ENCODE measurements around the gene TSPAN5. TPM values are rescaled to one million over a fixed set of nuclear protein-coding genes. Genes with fewer than 3 reads are reported as not detected.

Gene TSPAN5
- total RNA-seq, 1 experiment from 2014 or later: 41.8 TPM

GRCh38 chr4:98685225-98686042, 27.0 kb upstream of the TSPAN5 start:
- H3K36me3 ChIP-seq (ENCODE audit: low read depth, low read length): no peaks in the 10 kb centered on the region
- intact Hi-C loops (cut with micrococcal nuclease): loop anchor here (5.0 kb wide), 1 partner anchor 37 kb away; no protein-coding TSS in a partner anchor
- no peaks in the 10 kb centered on the region for H3K9me3 ChIP-seq (ENCODE audit: low read length)
- ChIA-PET POLR2A (ENCODE audit: unreplicated experiment) (no interaction called here), CTCF (no interaction called here)
- BruUV-seq (replicated peaks): no TSS peak
- no peaks in the 10 kb centered on the region for H3K79me2 ChIP-seq (ENCODE audit: low read length)
- H3K9ac ChIP-seq (ENCODE audit: low read length): no peak overlapping the region
- no peak overlapping the region for H3K27ac ChIP-seq (ENCODE audit: low read length)
- H3F3A ChIP-seq (ENCODE audit: low read length, unreplicated experiment): no peaks in the 10 kb centered on the region
- no peak overlapping the region for H3K4me2 ChIP-seq (ENCODE audit: low read length)
- DNase-seq (no peak), ATAC-seq (no peak)
- no peak overlapping the region for H3K4me3 ChIP-seq (ENCODE audit: low read length)
- no peaks in the 10 kb centered on the region for H3K27me3 ChIP-seq (ENCODE audit: low read length)
- H3K4me1 ChIP-seq (ENCODE audit: insufficient read depth, low read length): peaks cover 15% of the 10 kb centered on the region
- H2AFZ ChIP-seq (ENCODE audit: low read length): no peak overlapping the region
- TF ChIP-seq EZH2phosphoT487 (IDR thresholded peaks at IDR 0.05; ENCODE audit: borderline replicate concordance, low read length) (no peak), EZH2 (IDR thresholded peaks at IDR 0.05; ENCODE audit: low read length, unreplicated experiment) (no peak)
- TF ChIP-seq, protein P1, sequence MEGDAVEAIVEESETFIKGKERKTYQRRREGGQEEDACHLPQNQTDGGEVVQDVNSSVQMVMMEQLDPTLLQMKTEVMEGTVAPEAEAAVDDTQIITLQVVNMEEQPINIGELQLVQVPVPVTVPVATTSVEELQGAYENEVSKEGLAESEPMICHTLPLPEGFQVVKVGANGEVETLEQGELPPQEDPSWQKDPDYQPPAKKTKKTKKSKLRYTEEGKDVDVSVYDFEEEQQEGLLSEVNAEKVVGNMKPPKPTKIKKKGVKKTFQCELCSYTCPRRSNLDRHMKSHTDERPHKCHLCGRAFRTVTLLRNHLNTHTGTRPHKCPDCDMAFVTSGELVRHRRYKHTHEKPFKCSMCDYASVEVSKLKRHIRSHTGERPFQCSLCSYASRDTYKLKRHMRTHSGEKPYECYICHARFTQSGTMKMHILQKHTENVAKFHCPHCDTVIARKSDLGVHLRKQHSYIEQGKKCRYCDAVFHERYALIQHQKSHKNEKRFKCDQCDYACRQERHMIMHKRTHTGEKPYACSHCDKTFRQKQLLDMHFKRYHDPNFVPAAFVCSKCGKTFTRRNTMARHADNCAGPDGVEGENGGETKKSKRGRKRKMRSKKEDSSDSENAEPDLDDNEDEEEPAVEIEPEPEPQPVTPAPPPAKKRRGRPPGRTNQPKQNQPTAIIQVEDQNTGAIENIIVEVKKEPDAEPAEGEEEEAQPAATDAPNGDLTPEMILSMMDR (conservative IDR thresholded peaks at IDR 0.05; ENCODE audit: low read depth, low read length): no peak
- no peaks in the 10 kb centered on the region for H4K20me1 ChIP-seq (ENCODE audit: low read length)
- no peaks in the 10 kb centered on the region for H3K9me2 ChIP-seq (replicated peaks; ENCODE audit: low read length)

DNA sequence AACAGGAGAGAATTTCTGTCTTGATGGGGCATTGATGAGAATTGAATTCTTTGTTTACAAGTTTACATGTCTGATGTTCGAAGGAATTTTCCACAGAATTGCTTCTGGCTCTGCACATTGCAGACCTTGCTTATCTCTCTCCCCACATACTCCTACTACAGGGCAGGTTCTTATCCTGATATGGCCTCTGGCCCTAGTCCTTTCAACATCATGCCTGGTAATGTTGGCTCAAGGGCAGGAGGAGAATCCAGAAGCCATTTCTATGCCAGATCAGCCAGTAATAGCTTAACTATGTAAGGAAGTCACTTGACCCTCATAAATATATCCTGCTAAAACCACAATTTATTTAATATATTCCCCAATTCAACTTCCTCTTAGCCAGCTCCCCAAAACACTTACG, 24.3 kb upstream of the TSPAN5 start:
- Histone ChIP-seq H3K36me3 (ENCODE audit: low read depth, low read length) (no peaks in the 10 kb centered on the region), H3K27ac (ENCODE audit: low read length) (no peak overlapping the region), H3F3A (ENCODE audit: low read length, unreplicated experiment) (no peaks in the 10 kb centered on the region), H3K79me2 (ENCODE audit: low read length) (no peaks in the 10 kb centered on the region), H3K27me3 (ENCODE audit: low read length) (no peaks in the 10 kb centered on the region), H3K9me2 (replicated peaks; ENCODE audit: low read length) (no peaks in the 10 kb centered on the region), H3K4me2 (ENCODE audit: low read length) (no peak overlapping the region), H3K9me3 (ENCODE audit: low read length) (no peaks in the 10 kb centered on the region), H3K9ac (ENCODE audit: low read length) (no peak overlapping the region), H4K20me1 (ENCODE audit: low read length) (no peaks in the 10 kb centered on the region), H3K4me1 (ENCODE audit: insufficient read depth, low read length) (peaks cover 8% of the 10 kb centered on the region), H2AFZ (ENCODE audit: low read length) (no peak overlapping the region), H3K4me3 (ENCODE audit: low read length) (no peak overlapping the region)
- ATAC-seq (peak; percentile 61), DNase-seq (peak; percentile 45)
- ChIA-PET CTCF (no interaction called here), POLR2A (ENCODE audit: unreplicated experiment) (no interaction called here)
- BruUV-seq (replicated peaks): no TSS peak
- intact Hi-C loops (cut with micrococcal nuclease): no loop called here
- no peak for TF ChIP-seq EZH2phosphoT487 (IDR thresholded peaks at IDR 0.05; ENCODE audit: borderline replicate concordance, low read length)
- no peak for TF ChIP-seq EZH2 (IDR thresholded peaks at IDR 0.05; ENCODE audit: low read length, unreplicated experiment)
- TF ChIP-seq, protein P1 (conservative IDR thresholded peaks at IDR 0.05; ENCODE audit: low read depth, low read length): no peak

DNA sequence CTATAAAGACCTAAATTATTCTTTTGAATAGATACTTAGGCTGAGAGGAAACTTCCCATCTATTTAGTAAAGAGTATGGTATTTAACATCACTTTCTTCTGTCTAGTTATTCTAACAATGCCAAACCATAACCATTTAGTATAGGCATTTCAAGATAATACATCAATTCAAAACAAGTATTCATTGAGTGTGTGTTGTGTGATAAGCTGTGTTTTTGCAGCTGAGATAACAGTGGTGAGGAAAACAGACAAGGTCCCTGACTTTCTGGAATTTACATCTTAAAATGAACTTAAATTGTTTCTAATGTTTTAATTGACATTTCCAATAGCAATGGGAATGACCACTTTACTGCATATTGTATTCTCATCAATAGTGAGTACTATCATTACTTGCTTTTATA, 22.4 kb upstream of the TSPAN5 start:
- Histone ChIP-seq H4K20me1 (ENCODE audit: low read length) (no peaks in the 10 kb centered on the region), H3K36me3 (ENCODE audit: low read depth, low read length) (no peaks in the 10 kb centered on the region), H3K27me3 (ENCODE audit: low read length) (no peaks in the 10 kb centered on the region), H3K9me3 (ENCODE audit: low read length) (no peaks in the 10 kb centered on the region), H3K9me2 (replicated peaks; ENCODE audit: low read length) (no peaks in the 10 kb centered on the region), H3K79me2 (ENCODE audit: low read length) (no peaks in the 10 kb centered on the region), H3K4me2 (ENCODE audit: low read length) (no peak overlapping the region), H3F3A (ENCODE audit: low read length, unreplicated experiment) (no peaks in the 10 kb centered on the region), H3K4me1 (ENCODE audit: insufficient read depth, low read length) (peaks cover 7% of the 10 kb centered on the region), H3K9ac (ENCODE audit: low read length) (no peak overlapping the region), H2AFZ (ENCODE audit: low read length) (no peak overlapping the region), H3K4me3 (ENCODE audit: low read length) (no peak overlapping the region), H3K27ac (ENCODE audit: low read length) (no peak overlapping the region)
- POLR2A ChIA-PET (ENCODE audit: unreplicated experiment): no interaction called here
- DNase-seq (no peak), ATAC-seq (no peak)
- intact Hi-C loops (cut with micrococcal nuclease): no loop called here
- CTCF ChIA-PET: no interaction called here
- BruUV-seq (replicated peaks): no TSS peak
- TF ChIP-seq EZH2phosphoT487 (IDR thresholded peaks at IDR 0.05; ENCODE audit: borderline replicate concordance, low read length) (no peak), EZH2 (IDR thresholded peaks at IDR 0.05; ENCODE audit: low read length, unreplicated experiment) (no peak)
- TF ChIP-seq, protein P1 (conservative IDR thresholded peaks at IDR 0.05; ENCODE audit: low read depth, low read length): no peak
